OCI-LY7 (cell line): ENCODE results near the gene GLMP.

Experiments
- CTCF ChIP-seq: fragments of 200-600 bp; sonication (generic); conservative IDR thresholded peaks from 2 replicates; pipeline ENCODE4 v1.5.1; 2014; ENCODE audit warnings: mild to moderate bottlenecking, antibody characterized with exemption, low read length, moderate library complexity, mixed read lengths
- EZH2phosphoT487 ChIP-seq: fragments of 200-600 bp; sonication (generic); IDR thresholded peaks from 2 replicates; pipeline ENCODE4 v1.6.1; 2018; ENCODE audit warnings: low read depth, borderline replicate concordance, mild to moderate bottlenecking, mixed run types, antibody characterized with exemption, low read length, moderate library complexity, mixed read lengths

DNA sequence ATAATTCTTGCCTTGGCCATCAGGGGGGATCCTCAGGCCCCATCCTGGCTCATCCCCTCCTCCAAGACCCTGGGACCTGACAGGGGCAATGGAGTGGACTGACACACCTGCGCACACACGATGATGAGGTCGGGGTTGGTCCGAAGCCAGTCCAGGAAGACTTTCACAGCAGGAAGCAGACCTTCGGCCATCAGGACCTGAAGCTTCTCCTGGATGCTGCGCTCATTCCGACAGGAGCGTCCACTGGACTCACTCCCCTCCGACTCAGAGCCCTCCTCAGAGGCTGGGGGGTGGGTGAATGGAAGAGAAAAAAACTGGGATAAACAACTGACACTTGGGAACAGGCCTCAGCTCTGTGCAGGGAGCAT is 32.2 kb downstream of the GLMP start:
- TF ChIP-seq CTCF (no peak), EZH2phosphoT487 (no peak)
